ENCODE results near the gene CWC27.

DNA sequence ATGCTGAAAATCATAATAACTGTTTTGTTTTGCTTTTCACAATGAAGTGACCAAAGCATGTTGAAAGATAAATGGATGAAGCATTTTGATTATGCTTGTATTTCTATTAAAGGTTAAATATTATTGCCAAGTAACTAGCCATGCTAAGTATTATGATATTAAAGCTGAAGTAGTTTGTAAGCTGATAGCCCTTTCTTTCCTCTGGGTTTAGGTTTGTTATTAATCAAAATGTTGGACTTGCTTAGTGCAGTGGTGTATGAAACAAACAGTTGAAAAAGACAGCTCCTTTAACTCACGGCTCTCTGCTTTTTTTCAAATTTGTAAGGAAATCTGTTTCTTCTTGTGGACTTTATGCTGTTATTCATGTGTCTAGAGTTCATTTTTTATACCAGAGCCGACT, 246.0 kb downstream of the CWC27 start:
- TF ChIP-seq, protein P1, sequence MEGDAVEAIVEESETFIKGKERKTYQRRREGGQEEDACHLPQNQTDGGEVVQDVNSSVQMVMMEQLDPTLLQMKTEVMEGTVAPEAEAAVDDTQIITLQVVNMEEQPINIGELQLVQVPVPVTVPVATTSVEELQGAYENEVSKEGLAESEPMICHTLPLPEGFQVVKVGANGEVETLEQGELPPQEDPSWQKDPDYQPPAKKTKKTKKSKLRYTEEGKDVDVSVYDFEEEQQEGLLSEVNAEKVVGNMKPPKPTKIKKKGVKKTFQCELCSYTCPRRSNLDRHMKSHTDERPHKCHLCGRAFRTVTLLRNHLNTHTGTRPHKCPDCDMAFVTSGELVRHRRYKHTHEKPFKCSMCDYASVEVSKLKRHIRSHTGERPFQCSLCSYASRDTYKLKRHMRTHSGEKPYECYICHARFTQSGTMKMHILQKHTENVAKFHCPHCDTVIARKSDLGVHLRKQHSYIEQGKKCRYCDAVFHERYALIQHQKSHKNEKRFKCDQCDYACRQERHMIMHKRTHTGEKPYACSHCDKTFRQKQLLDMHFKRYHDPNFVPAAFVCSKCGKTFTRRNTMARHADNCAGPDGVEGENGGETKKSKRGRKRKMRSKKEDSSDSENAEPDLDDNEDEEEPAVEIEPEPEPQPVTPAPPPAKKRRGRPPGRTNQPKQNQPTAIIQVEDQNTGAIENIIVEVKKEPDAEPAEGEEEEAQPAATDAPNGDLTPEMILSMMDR (IDR thresholded peaks at IDR 0.05 in 8 of 11, conservative IDR thresholded peaks at IDR 0.05 in 3 of 11) = no peak
- no peak for TF ChIP-seq POLR2A (IDR thresholded peaks at IDR 0.05)

Data from spleen (tissue), 7 donors.